ENCODE measurements around the gene HAPLN2.

- TF ChIP-seq POLR2AphosphoS5 (IDR thresholded peaks at IDR 0.05; ENCODE audit: borderline replicate concordance, low read depth, low read length) (no peak), EZH2 (IDR thresholded peaks at IDR 0.05) (no peak)
Measured at GRCh38 chr1:156665539-156665938, 46.3 kb downstream of the HAPLN2 start.

Data from SK-N-MC (cell line).